Measurements from ENCODE around the gene HOXC13.

Gene HOXC13

GRCh38 chr12:53982648-53983567 is 44.3 kb downstream of the HOXC13 start (continued):
- no peak for TF ChIP-seq ZNF768 (tag by site-specific recombination; IDR thresholded peaks at IDR 0.05)

- Histone ChIP-seq H3K36me3 (ENCODE audit: control insufficient read depth in 2 of 2, insufficient read depth in 1 of 2, low read length in 2 of 2) (no peaks in the 10 kb centered on the region), H3K4me3 (ENCODE audit: low read depth, low read length) (no peak overlapping the region), H3K27ac (ENCODE audit: extremely low read depth, low read depth, low read length) (no peak overlapping the region), H3K4me1 (ENCODE audit: control insufficient read depth, insufficient read depth, low read length) (peaks cover 24% of the 10 kb centered on the region), H3K9me3 (ENCODE audit: control insufficient read depth, insufficient read depth, low read depth, low read length) (no peaks in the 10 kb centered on the region)
- ChIA-PET POLR2A (no interaction called here), CTCF (interaction anchor here (5.8 kb wide), 1 partner anchor 231 kb away, joined by 80 read pairs; no protein-coding TSS in a partner anchor)
- TF ChIP-seq, protein P1, sequence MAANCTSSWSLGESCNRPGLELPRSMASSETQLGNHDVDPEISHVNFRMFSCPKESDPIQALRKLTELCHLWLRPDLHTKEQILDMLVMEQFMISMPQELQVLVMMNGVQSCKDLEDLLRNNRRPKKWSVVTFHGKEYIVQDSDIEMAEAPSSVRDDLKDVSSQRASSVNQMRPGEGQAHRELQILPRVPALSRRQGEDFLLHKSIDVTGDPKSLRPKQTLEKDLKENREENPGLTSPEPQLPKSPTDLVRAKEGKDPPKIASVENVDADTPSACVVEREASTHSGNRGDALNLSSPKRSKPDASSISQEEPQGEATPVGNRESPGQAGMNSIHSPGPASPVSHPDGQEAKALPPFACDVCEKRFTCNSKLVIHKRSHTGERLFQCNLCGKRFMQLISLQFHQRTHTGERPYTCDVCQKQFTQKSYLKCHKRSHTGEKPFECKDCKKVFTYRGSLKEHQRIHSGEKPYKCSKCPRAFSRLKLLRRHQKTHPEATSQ (tag by site-specific recombination; IDR thresholded peaks at IDR 0.05) = no peak
- TF ChIP-seq IKZF3 (tag by site-specific recombination; IDR thresholded peaks at IDR 0.05) (0 out of 2 replicates have a peak, but pooled peaks have one; percentile 7), SP2 (tag by site-specific recombination; IDR thresholded peaks at IDR 0.05) (no peak), ZNF248 (tag by site-specific recombination; IDR thresholded peaks at IDR 0.05) (no peak), ZNF707 (tag by site-specific recombination; IDR thresholded peaks at IDR 0.05) (no peak), ZNF501 (tag by site-specific recombination; IDR thresholded peaks at IDR 0.05) (no peak)
- TF ChIP-seq, protein P2, sequence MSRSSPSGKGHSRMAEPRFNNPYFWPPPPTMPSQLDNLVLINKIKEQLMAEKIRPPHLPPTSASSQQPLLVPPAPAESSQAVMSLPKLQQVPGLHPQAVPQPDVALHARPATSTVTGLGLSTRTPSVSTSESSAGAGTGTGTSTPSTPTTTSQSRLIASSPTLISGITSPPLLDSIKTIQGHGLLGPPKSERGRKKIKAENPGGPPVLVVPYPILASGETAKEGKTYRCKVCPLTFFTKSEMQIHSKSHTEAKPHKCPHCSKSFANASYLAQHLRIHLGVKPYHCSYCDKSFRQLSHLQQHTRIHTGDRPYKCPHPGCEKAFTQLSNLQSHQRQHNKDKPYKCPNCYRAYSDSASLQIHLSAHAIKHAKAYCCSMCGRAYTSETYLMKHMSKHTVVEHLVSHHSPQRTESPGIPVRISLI (tag by site-specific recombination; IDR thresholded peaks at IDR 0.05) = no peak
Measured at GRCh38 chr12:53983568-53983949, 44.9 kb downstream of the HOXC13 start.

DNA sequence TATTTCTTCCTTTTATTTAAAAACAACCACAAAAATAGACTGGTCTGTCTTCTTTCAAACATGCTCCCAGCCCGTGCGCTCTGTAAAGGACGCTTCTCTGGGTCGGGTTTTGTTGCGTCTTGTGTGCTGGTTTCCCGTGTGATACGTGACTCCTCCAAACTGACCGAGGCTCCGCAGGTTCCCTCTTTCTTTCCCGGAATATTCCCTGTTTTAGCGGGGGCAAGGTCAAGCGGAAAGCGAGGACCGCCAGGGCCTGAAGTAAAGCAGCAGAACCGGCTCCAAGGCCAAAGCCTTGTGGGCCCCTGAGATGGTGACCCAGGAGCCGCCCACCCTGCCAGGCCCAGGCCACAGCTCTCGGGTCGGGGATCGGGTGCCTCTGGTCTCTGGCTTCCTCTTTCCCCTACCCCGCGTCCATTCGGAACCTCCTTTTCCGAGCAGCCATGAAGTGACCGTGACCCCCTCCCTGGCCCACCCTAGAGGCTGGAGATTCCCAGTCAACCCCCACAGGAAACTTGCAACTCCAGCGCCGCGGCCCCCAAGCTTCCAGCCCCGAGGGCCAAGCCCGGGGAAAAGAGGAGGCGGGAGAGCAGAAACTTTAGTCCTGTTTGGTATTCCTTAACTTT is 45.4 kb downstream of the HOXC13 start:
- CTCF ChIA-PET = interaction anchor here (1.5 to 5.8 kb wide), 10 partner anchors 9 to 231 kb away, joined by 6 to 88 read pairs (median 12); partner anchors contain the start of genes HOXC9 and SMUG1
- POLR2A ChIA-PET = interaction anchor here (2.5 kb wide), 1 partner anchor 16 kb away, joined by 16 read pairs; the partner anchor contains the start of gene HOXC9
- Histone ChIP-seq H3K4me3 (ENCODE audit: low read depth, low read length) (no peak overlapping the region), H3K4me1 (ENCODE audit: control insufficient read depth, insufficient read depth, low read length) (peaks cover 23% of the 10 kb centered on the region), H3K27ac (ENCODE audit: extremely low read depth, low read depth, low read length) (peak overlapping the region; percentile 47; the same call in 1 of the 2 replicates), H3K36me3 (ENCODE audit: control insufficient read depth in 2 of 2, insufficient read depth in 1 of 2, low read length in 2 of 2) (no peaks in the 10 kb centered on the region), H3K9me3 (ENCODE audit: control insufficient read depth, insufficient read depth, low read depth, low read length) (no peaks in the 10 kb centered on the region)
- no peak for TF ChIP-seq ZNF777 (tag by site-specific recombination; IDR thresholded peaks at IDR 0.05; ENCODE audit: borderline replicate concordance)
- TF ChIP-seq ZNF639 (tag by site-specific recombination; IDR thresholded peaks at IDR 0.05) = no peak
- no peak for TF ChIP-seq FEZF1 (tag by site-specific recombination; IDR thresholded peaks at IDR 0.05)

DNA sequence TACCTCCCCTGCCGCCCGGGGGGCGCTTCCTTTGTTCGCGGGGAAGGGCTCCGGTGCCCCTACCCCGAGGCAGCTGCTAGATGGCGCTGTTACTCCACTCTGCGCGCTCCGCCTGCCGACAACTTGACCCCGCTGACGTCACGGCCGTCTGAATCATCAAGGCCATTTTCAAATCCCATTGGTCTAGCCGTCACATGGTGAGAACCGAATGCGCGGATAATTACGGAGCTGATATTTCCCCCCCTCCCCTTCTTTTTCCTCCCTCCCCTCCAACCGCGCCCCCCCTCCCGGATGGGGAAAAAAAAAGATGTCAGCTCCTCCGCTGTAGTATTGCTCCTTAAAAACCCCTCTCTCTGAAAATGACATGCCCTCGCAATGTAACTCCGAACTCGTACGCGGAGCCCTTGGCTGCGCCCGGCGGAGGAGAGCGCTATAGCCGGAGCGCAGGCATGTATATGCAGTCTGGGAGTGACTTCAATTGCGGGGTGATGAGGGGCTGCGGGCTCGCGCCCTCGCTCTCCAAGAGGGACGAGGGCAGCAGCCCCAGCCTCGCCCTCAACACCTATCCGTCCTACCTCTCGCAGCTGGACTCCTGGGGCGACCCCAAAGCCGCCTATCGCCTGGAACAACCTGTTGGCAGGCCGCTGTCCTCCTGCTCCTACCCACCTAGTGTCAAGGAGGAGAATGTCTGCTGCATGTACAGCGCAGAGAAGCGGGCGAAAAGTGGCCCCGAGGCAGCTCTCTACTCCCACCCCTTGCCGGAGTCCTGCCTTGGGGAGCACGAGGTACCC is 46.5 kb downstream of the HOXC13 start, which contains the start of gene HOXC10:
TSS of gene HOXC10 (plus strand) at position 246 of the 791 bp plus-strand sequence. CDS start at position 360, 114 bp downstream.
- CTCF ChIA-PET = interaction anchor here (0.6 to 5.8 kb wide), 42 partner anchors 8 to 479 kb away, joined by 3 to 88 read pairs (median 5); partner anchors contain the start of genes HOXC13, HOXC8, HOXC9 and SMUG1
- POLR2A ChIA-PET = interaction anchor here (0.5 to 2.5 kb wide), 6 partner anchors 10 to 200 kb away, joined by 3 to 16 read pairs (median 6); partner anchors contain the start of genes HOXC13 and HOXC9
- peak within 1 kb of the TSS; percentile 32 for H3K4me3 ChIP-seq (ENCODE audit: low read depth, low read length)
- no peaks in the 10 kb centered on the region for H3K9me3 ChIP-seq (ENCODE audit: control insufficient read depth, insufficient read depth, low read depth, low read length)
- H3K4me1 ChIP-seq (ENCODE audit: control insufficient read depth, insufficient read depth, low read length) = peaks cover 25% of the 10 kb centered on the region
- no peaks in the 10 kb centered on the region for H3K36me3 ChIP-seq (ENCODE audit: control insufficient read depth in 2 of 2, insufficient read depth in 1 of 2, low read length in 2 of 2)
- H3K27ac ChIP-seq (ENCODE audit: extremely low read depth, low read depth, low read length) = peak within 1 kb of the TSS; percentile 90
- TF ChIP-seq, protein P3, sequence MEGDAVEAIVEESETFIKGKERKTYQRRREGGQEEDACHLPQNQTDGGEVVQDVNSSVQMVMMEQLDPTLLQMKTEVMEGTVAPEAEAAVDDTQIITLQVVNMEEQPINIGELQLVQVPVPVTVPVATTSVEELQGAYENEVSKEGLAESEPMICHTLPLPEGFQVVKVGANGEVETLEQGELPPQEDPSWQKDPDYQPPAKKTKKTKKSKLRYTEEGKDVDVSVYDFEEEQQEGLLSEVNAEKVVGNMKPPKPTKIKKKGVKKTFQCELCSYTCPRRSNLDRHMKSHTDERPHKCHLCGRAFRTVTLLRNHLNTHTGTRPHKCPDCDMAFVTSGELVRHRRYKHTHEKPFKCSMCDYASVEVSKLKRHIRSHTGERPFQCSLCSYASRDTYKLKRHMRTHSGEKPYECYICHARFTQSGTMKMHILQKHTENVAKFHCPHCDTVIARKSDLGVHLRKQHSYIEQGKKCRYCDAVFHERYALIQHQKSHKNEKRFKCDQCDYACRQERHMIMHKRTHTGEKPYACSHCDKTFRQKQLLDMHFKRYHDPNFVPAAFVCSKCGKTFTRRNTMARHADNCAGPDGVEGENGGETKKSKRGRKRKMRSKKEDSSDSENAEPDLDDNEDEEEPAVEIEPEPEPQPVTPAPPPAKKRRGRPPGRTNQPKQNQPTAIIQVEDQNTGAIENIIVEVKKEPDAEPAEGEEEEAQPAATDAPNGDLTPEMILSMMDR (tag by site-specific recombination; IDR thresholded peaks at IDR 0.05) = peak; percentile 81
- TF ChIP-seq, protein P4, sequence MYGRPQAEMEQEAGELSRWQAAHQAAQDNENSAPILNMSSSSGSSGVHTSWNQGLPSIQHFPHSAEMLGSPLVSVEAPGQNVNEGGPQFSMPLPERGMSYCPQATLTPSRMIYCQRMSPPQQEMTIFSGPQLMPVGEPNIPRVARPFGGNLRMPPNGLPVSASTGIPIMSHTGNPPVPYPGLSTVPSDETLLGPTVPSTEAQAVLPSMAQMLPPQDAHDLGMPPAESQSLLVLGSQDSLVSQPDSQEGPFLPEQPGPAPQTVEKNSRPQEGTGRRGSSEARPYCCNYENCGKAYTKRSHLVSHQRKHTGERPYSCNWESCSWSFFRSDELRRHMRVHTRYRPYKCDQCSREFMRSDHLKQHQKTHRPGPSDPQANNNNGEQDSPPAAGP (tag by site-specific recombination; IDR thresholded peaks at IDR 0.05) = peak; percentile 64; the same call in 1 of the 2 replicates
- TF ChIP-seq SP2 (tag by site-specific recombination; IDR thresholded peaks at IDR 0.05) (peak; percentile 63), PATZ1 (tag by site-specific recombination; IDR thresholded peaks at IDR 0.05) (peak; percentile 83), SCRT1 (tag by site-specific recombination; IDR thresholded peaks at IDR 0.05; ENCODE audit: borderline replicate concordance) (peak; percentile 72; the same call in 1 of the 2 replicates)

Measured in HEK293 (cell line).